Liver (tissue), 9 donors: ENCODE measurements around the gene NUTM1. TPM values are rescaled to one million over a fixed set of nuclear protein-coding genes. Genes with fewer than 3 reads are reported as not detected.

Source experiments
- DNase-seq: peaks from one replicate; pipeline ENCODE4 v3.0.0-alpha.2; 2017; ENCODE audit warnings: low spot score
- H3K27ac ChIP-seq, 2 donors: one replicate each; pipeline ENCODE4 v1.7.0; 2013; ENCODE audit warnings: inconsistent platforms in 2 of 2, low read length in 2 of 2, control low read depth in 1 of 2, low read depth in 1 of 2, mild to moderate bottlenecking in 1 of 2
- H3K27me3 ChIP-seq, 4 donors: one replicate each; pipeline versions ENCODE4 v1.6.1 to v1.7.0; 2013; ENCODE audit warnings: low read length in 3 of 4, inconsistent platforms in 1 of 4, mild to moderate bottlenecking in 1 of 4, moderate library complexity in 1 of 4; ENCODE audit not compliant: control insufficient read depth in 4 of 4, insufficient read depth in 4 of 4
- H3K36me3 ChIP-seq, 4 donors: one replicate each; pipeline versions ENCODE4 v1.6.1 to v1.7.0; 2013; ENCODE audit warnings: low read length in 3 of 4, mild to moderate bottlenecking in 3 of 4, low read depth in 1 of 4, moderate library complexity in 1 of 4; ENCODE audit not compliant: control insufficient read depth in 4 of 4, insufficient read depth in 3 of 4
- H3K4me1 ChIP-seq, 4 donors: one replicate each; pipeline versions ENCODE4 v1.6.1 to v1.7.0; 2013; ENCODE audit warnings: low read length in 3 of 4, mild to moderate bottlenecking in 3 of 4, moderate library complexity in 1 of 4; ENCODE audit not compliant: control insufficient read depth in 4 of 4, insufficient read depth in 4 of 4
- H3K4me3 ChIP-seq, 3 donors: one replicate each; pipeline versions ENCODE4 v1.6.1 to v1.7.0; 2013; ENCODE audit warnings: low read length in 3 of 3, control low read depth in 1 of 3, low read depth in 1 of 3, mild to moderate bottlenecking in 1 of 3
- H3K9ac ChIP-seq, 2 donors: one replicate each; pipeline ENCODE4 v1.7.0; 2013; ENCODE audit warnings: low read length in 2 of 2, mild to moderate bottlenecking in 2 of 2, moderate library complexity in 2 of 2, control low read depth in 1 of 2, low read depth in 1 of 2
- H3K9me3 ChIP-seq, 4 donors: one replicate each; pipeline versions ENCODE4 v1.6.1 to v1.7.0; 2013; ENCODE audit warnings: low read length in 3 of 4; ENCODE audit not compliant: control insufficient read depth in 4 of 4
- FOXA1 ChIP-seq: IDR thresholded peaks from 2 replicates; pipeline ENCODE4 v1.6.1; 2016; ENCODE audit warnings: antibody characterized with exemption
- FOXA2 ChIP-seq: IDR thresholded peaks from 2 replicates; pipeline ENCODE4 v1.6.1; 2016; ENCODE audit warnings: antibody characterized with exemption
- GABPA ChIP-seq, 2 donors: IDR thresholded peaks in 1 of 2; conservative IDR thresholded peaks in 1 of 2; 2 replicates each; pipeline ENCODE4 v1.6.1; 2016; ENCODE audit warnings: antibody characterized with exemption in 2 of 2, mild to moderate bottlenecking in 1 of 2, moderate library complexity in 1 of 2
- HNF4A ChIP-seq, 2 donors: conservative IDR thresholded peaks; 2 replicates each; pipeline ENCODE4 v1.6.1; 2016; ENCODE audit warnings: antibody characterized with exemption in 2 of 2, mild to moderate bottlenecking in 2 of 2
- HNF4G ChIP-seq: IDR thresholded peaks from 2 replicates; pipeline ENCODE4 v1.6.1; 2016; ENCODE audit warnings: antibody characterized with exemption
- JUND ChIP-seq, 2 donors: IDR thresholded peaks; 2 replicates each; pipeline ENCODE4 v1.6.1; 2016; ENCODE audit warnings: antibody characterized with exemption in 2 of 2
- NR2F2 ChIP-seq: IDR thresholded peaks from 2 replicates; pipeline ENCODE4 v1.6.1; 2016; ENCODE audit warnings: antibody characterized with exemption
- RAD21 ChIP-seq, 2 donors: IDR thresholded peaks; 2 replicates each; pipeline ENCODE4 v1.6.1; 2016; ENCODE audit warnings: antibody characterized with exemption in 2 of 2, mild to moderate bottlenecking in 2 of 2
- RXRA ChIP-seq, 2 donors: IDR thresholded peaks; 2 replicates each; pipeline ENCODE4 v1.6.1; 2017 to 2018; ENCODE audit warnings: antibody characterized with exemption in 2 of 2, mild to moderate bottlenecking in 1 of 2
- SP1 ChIP-seq: IDR thresholded peaks from 2 replicates; pipeline ENCODE4 v1.6.1; 2018; ENCODE audit warnings: antibody characterized with exemption, mild to moderate bottlenecking
- TAF1 ChIP-seq: conservative IDR thresholded peaks from 2 replicates; pipeline ENCODE4 v1.6.1; 2016; ENCODE audit warnings: antibody characterized with exemption, mild to moderate bottlenecking
- YY1 ChIP-seq: IDR thresholded peaks from 2 replicates; pipeline ENCODE4 v1.6.1; 2016; ENCODE audit warnings: antibody characterized with exemption, mild to moderate bottlenecking
- WGBS: extraction: QIAGEN DNeasy Blood & Tissue Kit; methylation state at CpG from one replicate; pipeline ENCODE4 v1.1.7; 2013; 5-methylcytosine and 5-hydroxymethylcytosine counted together
- polyA plus RNA-seq, 2 donors: library from polyadenylated mRNA; stranded (reverse) in 1 of 2; unstranded in 1 of 2; fragments of 200-250 nt in 1 of 2; fragments of >200 nt in 1 of 2; fragmentation: Nextera tagmentation in 1 of 2; extraction: Ambion mirVana in 1 of 2; gene quantifications; one replicate each; pipeline versions ENCODE4 v1.2.1 to v1.2.3, GENCODE V29; 2013 to 2015
- total RNA-seq, 2 donors: library from RNA; depleted of rRNA; stranded (reverse); fragments of >200 nt; gene quantifications; one replicate each; pipeline ENCODE4 v1.2.3, GENCODE V29; 2014
- TF ChIP-seq, protein P1 (sequence below): IDR thresholded peaks from 2 replicates; pipeline ENCODE4 v1.6.1; 2016; ENCODE audit warnings: antibody characterized with exemption
- TF ChIP-seq, protein P2 (sequence below): IDR thresholded peaks from 2 replicates; pipeline ENCODE4 v1.6.1; 2016; ENCODE audit warnings: antibody characterized with exemption
- TF ChIP-seq, protein P3 (sequence below): IDR thresholded peaks from 2 replicates; pipeline ENCODE4 v1.6.1; 2016; ENCODE audit warnings: antibody characterized with exemption, mild to moderate bottlenecking
- TF ChIP-seq, protein P4 (sequence below): IDR thresholded peaks from 2 replicates; pipeline ENCODE4 v1.6.1; 2016; ENCODE audit warnings: antibody characterized with exemption
- donor health status: healthy.
- donor health status: healthy.
- donor health status: healthy.
- donor health status: healthy.
- donor health status: healthy.

The NUTM1 gene
- total and polyA plus RNA-seq, 4 donors: not detected

DNA sequence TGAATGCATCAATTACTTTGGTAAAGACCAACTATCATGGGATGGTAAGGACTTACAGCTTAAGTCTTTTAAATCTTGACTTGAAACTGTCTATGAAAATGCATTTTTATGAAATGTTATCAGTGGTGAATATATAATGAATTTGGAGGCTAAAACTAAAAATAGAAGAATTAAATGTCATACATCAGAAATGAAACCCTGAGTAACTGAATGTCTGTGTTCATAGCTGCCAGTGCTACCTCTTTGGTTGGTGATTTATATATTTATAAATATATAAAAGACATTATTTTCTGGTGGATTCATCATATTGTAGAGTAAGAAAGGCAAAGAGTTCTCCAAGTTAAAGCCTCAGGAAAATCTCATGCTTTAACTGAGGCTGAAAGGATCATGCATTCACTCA lies 17.7 kb upstream of the NUTM1 start:
- Histone ChIP-seq H3K4me3 (no peak overlapping the region), H3K27ac (no peak overlapping the region), H3K9ac (no peak overlapping the region), H3K4me1 (no peaks in the 10 kb centered on the region), H3K27me3 (no peaks in the 10 kb centered on the region), H3K36me3 (no peaks in the 10 kb centered on the region), H3K9me3 (no peaks in the 10 kb centered on the region)
- TF ChIP-seq NR2F2 (no peak), RAD21 (IDR thresholded peaks at IDR 0.05) (no peak), FOXA2 (no peak), FOXA1 (no peak)
- TF ChIP-seq, protein P1, sequence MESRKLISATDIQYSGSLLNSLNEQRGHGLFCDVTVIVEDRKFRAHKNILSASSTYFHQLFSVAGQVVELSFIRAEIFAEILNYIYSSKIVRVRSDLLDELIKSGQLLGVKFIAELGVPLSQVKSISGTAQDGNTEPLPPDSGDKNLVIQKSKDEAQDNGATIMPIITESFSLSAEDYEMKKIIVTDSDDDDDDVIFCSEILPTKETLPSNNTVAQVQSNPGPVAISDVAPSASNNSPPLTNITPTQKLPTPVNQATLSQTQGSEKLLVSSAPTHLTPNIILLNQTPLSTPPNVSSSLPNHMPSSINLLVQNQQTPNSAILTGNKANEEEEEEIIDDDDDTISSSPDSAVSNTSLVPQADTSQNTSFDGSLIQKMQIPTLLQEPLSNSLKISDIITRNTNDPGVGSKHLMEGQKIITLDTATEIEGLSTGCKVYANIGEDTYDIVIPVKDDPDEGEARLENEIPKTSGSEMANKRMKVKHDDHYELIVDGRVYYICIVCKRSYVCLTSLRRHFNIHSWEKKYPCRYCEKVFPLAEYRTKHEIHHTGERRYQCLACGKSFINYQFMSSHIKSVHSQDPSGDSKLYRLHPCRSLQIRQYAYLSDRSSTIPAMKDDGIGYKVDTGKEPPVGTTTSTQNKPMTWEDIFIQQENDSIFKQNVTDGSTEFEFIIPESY: no peak
- no peak for DNase-seq

DNA sequence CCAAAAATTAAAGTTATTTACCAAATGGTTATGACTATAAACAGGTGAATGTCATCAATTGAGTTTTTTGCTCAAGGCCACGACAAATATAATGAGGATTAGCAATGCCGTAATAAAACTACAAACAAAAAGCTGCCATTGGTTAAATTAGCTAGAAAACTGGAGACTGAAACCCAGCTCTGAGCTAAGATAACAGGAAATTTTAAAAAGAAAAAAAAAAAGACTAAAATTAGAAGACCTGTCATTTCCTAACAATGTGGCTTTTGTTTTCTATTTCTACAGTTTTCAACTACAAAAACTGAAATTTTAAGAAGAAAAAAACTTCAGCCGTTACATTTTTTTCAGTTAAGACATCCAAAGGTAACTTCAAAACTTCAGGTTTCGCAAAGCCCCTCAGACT lies 15.2 kb upstream of the NUTM1 start:
- Histone ChIP-seq H3K4me3 (no peak overlapping the region), H3K9me3 (no peaks in the 10 kb centered on the region), H3K27ac (no peak overlapping the region), H3K36me3 (no peaks in the 10 kb centered on the region), H3K27me3 (no peaks in the 10 kb centered on the region), H3K4me1 (no peaks in the 10 kb centered on the region), H3K9ac (no peak overlapping the region)
- no peak for DNase-seq
- 85% methylated on average over 4 of the region's 4 CpGs for WGBS
- TF ChIP-seq TAF1: no peak
- TF ChIP-seq FOXA1: no peak
- no peak for TF ChIP-seq GABPA (IDR thresholded peaks at IDR 0.05 in 1 of 2, conservative IDR thresholded peaks at IDR 0.05 in 1 of 2)
- no peak for TF ChIP-seq NR2F2
- TF ChIP-seq SP1: no peak
- TF ChIP-seq, protein P2, sequence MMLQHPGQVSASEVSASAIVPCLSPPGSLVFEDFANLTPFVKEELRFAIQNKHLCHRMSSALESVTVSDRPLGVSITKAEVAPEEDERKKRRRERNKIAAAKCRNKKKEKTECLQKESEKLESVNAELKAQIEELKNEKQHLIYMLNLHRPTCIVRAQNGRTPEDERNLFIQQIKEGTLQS: no peak
- TF ChIP-seq, protein P3, sequence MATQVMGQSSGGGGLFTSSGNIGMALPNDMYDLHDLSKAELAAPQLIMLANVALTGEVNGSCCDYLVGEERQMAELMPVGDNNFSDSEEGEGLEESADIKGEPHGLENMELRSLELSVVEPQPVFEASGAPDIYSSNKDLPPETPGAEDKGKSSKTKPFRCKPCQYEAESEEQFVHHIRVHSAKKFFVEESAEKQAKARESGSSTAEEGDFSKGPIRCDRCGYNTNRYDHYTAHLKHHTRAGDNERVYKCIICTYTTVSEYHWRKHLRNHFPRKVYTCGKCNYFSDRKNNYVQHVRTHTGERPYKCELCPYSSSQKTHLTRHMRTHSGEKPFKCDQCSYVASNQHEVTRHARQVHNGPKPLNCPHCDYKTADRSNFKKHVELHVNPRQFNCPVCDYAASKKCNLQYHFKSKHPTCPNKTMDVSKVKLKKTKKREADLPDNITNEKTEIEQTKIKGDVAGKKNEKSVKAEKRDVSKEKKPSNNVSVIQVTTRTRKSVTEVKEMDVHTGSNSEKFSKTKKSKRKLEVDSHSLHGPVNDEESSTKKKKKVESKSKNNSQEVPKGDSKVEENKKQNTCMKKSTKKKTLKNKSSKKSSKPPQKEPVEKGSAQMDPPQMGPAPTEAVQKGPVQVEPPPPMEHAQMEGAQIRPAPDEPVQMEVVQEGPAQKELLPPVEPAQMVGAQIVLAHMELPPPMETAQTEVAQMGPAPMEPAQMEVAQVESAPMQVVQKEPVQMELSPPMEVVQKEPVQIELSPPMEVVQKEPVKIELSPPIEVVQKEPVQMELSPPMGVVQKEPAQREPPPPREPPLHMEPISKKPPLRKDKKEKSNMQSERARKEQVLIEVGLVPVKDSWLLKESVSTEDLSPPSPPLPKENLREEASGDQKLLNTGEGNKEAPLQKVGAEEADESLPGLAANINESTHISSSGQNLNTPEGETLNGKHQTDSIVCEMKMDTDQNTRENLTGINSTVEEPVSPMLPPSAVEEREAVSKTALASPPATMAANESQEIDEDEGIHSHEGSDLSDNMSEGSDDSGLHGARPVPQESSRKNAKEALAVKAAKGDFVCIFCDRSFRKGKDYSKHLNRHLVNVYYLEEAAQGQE: no peak
- TF ChIP-seq, protein P4, sequence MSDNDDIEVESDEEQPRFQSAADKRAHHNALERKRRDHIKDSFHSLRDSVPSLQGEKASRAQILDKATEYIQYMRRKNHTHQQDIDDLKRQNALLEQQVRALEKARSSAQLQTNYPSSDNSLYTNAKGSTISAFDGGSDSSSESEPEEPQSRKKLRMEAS: no peak
- TF ChIP-seq HNF4A (conservative IDR thresholded peaks at IDR 0.05): no peak
- TF ChIP-seq JUND (IDR thresholded peaks at IDR 0.05): no peak
- no peak for TF ChIP-seq YY1
- no peak for TF ChIP-seq RXRA (IDR thresholded peaks at IDR 0.05)
- no peak for TF ChIP-seq HNF4G
